MG63 (cell line): ENCODE results near the gene MORN1. TPM values are rescaled to one million over a fixed set of nuclear protein-coding genes. Genes with fewer than 3 reads are reported as not detected.

Experiments used
- DNase-seq: peaks from one replicate; pipeline ENCODE4 v3.0.0-alpha.2; 2020
- H3K27me3 ChIP-seq: fragments of 250-450 bp; sonication (Bioruptor Pico); 2 replicates; pipeline ENCODE4 v1.5.1; 2020; ENCODE audit warnings: mild to moderate bottlenecking, moderate library complexity
- H3K36me3 ChIP-seq: fragments of 250-450 bp; sonication (Bioruptor Pico); 2 replicates; pipeline ENCODE4 v1.5.1; 2020; ENCODE audit warnings: mild to moderate bottlenecking, moderate library complexity
- H3K4me3 ChIP-seq: fragments of 250-450 bp; sonication (Bioruptor Pico); 2 replicates; pipeline ENCODE4 v1.5.1; 2020; ENCODE audit warnings: mild to moderate bottlenecking, moderate library complexity
- H3K9me3 ChIP-seq: fragments of 250-450 bp; sonication (Bioruptor Pico); 2 replicates; pipeline ENCODE4 v1.5.1; 2020; ENCODE audit warnings: mild to moderate bottlenecking, moderate library complexity
- total RNA-seq: library from RNA; depleted of rRNA; stranded (reverse); fragments of >200 nt; shearing (Covaris generic); gene quantifications from 2 replicates; pipeline ENCODE4 v1.2.3, GENCODE V29; 2014; ENCODE audit warnings: low replicate concordance

MORN1 gene
- total RNA-seq, 1 experiment from 2014 or later = 20.5 TPM

GRCh38 chr1:2317230-2318065 is 73.9 kb downstream of the MORN1 start:
- Histone ChIP-seq H3K36me3 (no peaks in the 10 kb centered on the region), H3K9me3 (no peaks in the 10 kb centered on the region), H3K27me3 (no peaks in the 10 kb centered on the region), H3K4me3 (no peak overlapping the region)
- DNase-seq = no peak

GRCh38 chr1:2316451-2316961 is 74.8 kb downstream of the MORN1 start:
- Histone ChIP-seq H3K36me3 (no peaks in the 10 kb centered on the region), H3K9me3 (no peaks in the 10 kb centered on the region), H3K27me3 (no peaks in the 10 kb centered on the region), H3K4me3 (no peak overlapping the region)
- peak; percentile 43 for DNase-seq

- Histone ChIP-seq H3K4me3 (no peak overlapping the region), H3K27me3 (no peaks in the 10 kb centered on the region), H3K9me3 (no peaks in the 10 kb centered on the region), H3K36me3 (no peaks in the 10 kb centered on the region)
- no peak for DNase-seq
Observed at GRCh38 chr1:2315674-2316450, 75.5 kb downstream of the MORN1 start.

GRCh38 chr1:2314803-2315673 is 76.3 kb downstream of the MORN1 start:
- DNase-seq = peak; percentile 84

GRCh38 chr1:2314273-2314802 is 77.0 kb downstream of the MORN1 start:
- Histone ChIP-seq H3K36me3 (peaks cover 6% of the 10 kb centered on the region), H3K4me3 (peak overlapping the region; percentile 53), H3K9me3 (no peaks in the 10 kb centered on the region), H3K27me3 (no peaks in the 10 kb centered on the region)
- peak; percentile 75 for DNase-seq

More at GRCh38 chr1:2314803-2315673, 76.3 kb downstream of the MORN1 start:
- no peaks in the 10 kb centered on the region for H3K27me3 ChIP-seq
- H3K36me3 ChIP-seq = peaks cover 5% of the 10 kb centered on the region
- H3K4me3 ChIP-seq = peak overlapping the region; percentile 53
- H3K9me3 ChIP-seq = no peaks in the 10 kb centered on the region

- no peak for DNase-seq
- peak overlapping the region; percentile 53 for H3K4me3 ChIP-seq
Observed at GRCh38 chr1:2313651-2314261, 77.6 kb downstream of the MORN1 start.

GRCh38 chr1:2312515-2313301 is 78.6 kb downstream of the MORN1 start:
- no peaks in the 10 kb centered on the region for H3K9me3 ChIP-seq
- no peak for DNase-seq
- no peak overlapping the region for H3K4me3 ChIP-seq
- H3K27me3 ChIP-seq = no peaks in the 10 kb centered on the region
- H3K36me3 ChIP-seq = peaks cover 14% of the 10 kb centered on the region

More at GRCh38 chr1:2313651-2314261, 77.6 kb downstream of the MORN1 start:
- Histone ChIP-seq H3K9me3 (no peaks in the 10 kb centered on the region), H3K36me3 (peaks cover 12% of the 10 kb centered on the region), H3K27me3 (no peaks in the 10 kb centered on the region)

- DNase-seq = no peak
- no peaks in the 10 kb centered on the region for H3K9me3 ChIP-seq
- H3K4me3 ChIP-seq = no peak overlapping the region
- no peaks in the 10 kb centered on the region for H3K27me3 ChIP-seq
- H3K36me3 ChIP-seq = peaks cover 19% of the 10 kb centered on the region
Observed at GRCh38 chr1:2312160-2312514, 79.2 kb downstream of the MORN1 start.

GRCh38 chr1:2311184-2312032 is 79.9 kb downstream of the MORN1 start:
- DNase-seq = peak; percentile 33
- Histone ChIP-seq H3K9me3 (no peaks in the 10 kb centered on the region), H3K27me3 (no peaks in the 10 kb centered on the region), H3K4me3 (no peak overlapping the region), H3K36me3 (peaks cover 20% of the 10 kb centered on the region)

- Histone ChIP-seq H3K36me3 (peaks cover 20% of the 10 kb centered on the region), H3K9me3 (no peaks in the 10 kb centered on the region), H3K4me3 (no peak overlapping the region), H3K27me3 (no peaks in the 10 kb centered on the region)
- DNase-seq = no peak
Observed at GRCh38 chr1:2310332-2311183, 80.8 kb downstream of the MORN1 start.

- Histone ChIP-seq H3K27me3 (no peaks in the 10 kb centered on the region), H3K4me3 (no peak overlapping the region), H3K9me3 (no peaks in the 10 kb centered on the region), H3K36me3 (peaks cover 30% of the 10 kb centered on the region)
- DNase-seq = no peak
Observed at GRCh38 chr1:2308844-2309243, 82.5 kb downstream of the MORN1 start.

- H3K27me3 ChIP-seq = no peaks in the 10 kb centered on the region
- no peak for DNase-seq
- no peaks in the 10 kb centered on the region for H3K9me3 ChIP-seq
- H3K4me3 ChIP-seq = no peak overlapping the region
- peaks cover 30% of the 10 kb centered on the region for H3K36me3 ChIP-seq
Observed at GRCh38 chr1:2307972-2308371, 83.4 kb downstream of the MORN1 start.

- H3K9me3 ChIP-seq = no peaks in the 10 kb centered on the region
- H3K27me3 ChIP-seq = no peaks in the 10 kb centered on the region
- no peak for DNase-seq
- H3K36me3 ChIP-seq = peaks cover 30% of the 10 kb centered on the region
- H3K4me3 ChIP-seq = no peak overlapping the region
Observed at GRCh38 chr1:2307064-2307605, 84.2 kb downstream of the MORN1 start.
